GM12892 (cell line): ENCODE data around the gene LINC00632.

Experiments used
- DNase-seq: peaks from one replicate; pipeline ENCODE4 v3.0.0; 2011; ENCODE audit not compliant: insufficient read length
- FAIRE-seq: peaks from 2 replicates; lab custom pipeline; 2011; peaks lifted over from hg19 to GRCh38; lab: Jason Lieb, UNC
- POLR2A ChIP-seq: IDR thresholded peaks from 2 replicates; pipeline ENCODE4 v1.6.1; 2011; ENCODE audit warnings: low read depth, low read length, control low read depth
- POLR2AphosphoS5 ChIP-seq: IDR thresholded peaks from 2 replicates; pipeline ENCODE4 v1.6.1; 2011; ENCODE audit warnings: low read depth, low read length, control low read depth
- TAF1 ChIP-seq: IDR thresholded peaks from 2 replicates; pipeline ENCODE4 v1.6.1; 2011; ENCODE audit warnings: low read depth, mild to moderate bottlenecking, control low read depth, low read length, borderline replicate concordance

LINC00632 gene

GRCh38 chrX:140766024-140766611 is 56.6 kb downstream of the LINC00632 start:
- FAIRE-seq (peak; percentile 95), DNase-seq (no peak)

GRCh38 chrX:140767646-140768045 is 58.1 kb downstream of the LINC00632 start:
- FAIRE-seq, result no peak

More at GRCh38 chrX:140766024-140766611, 56.6 kb downstream of the LINC00632 start:
- no peak for TF ChIP-seq TAF1
- no peak for TF ChIP-seq POLR2AphosphoS5
- no peak for TF ChIP-seq POLR2A

DNA sequence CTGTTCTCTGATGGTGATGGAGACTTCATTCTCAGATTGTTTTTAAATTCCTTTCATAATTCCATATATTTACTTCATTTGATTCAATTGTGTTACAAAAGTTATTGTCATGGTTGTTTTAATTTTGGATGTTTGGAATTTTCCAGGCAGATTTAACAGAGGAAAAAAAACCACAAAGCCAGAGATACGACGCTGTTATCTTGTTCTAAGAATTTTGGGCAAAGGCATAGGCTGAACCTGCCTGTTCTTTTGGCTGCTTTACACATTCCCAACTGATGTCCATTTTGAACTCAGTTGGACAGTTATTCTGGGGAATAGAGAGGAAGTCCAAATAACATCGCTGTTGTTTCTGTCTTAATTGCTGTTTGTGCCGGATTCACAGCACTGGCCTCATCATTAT is 65.7 kb downstream of the LINC00632 start:
- FAIRE-seq, result no peak
- TF ChIP-seq TAF1, result no peak
- TF ChIP-seq POLR2A, result no peak
- TF ChIP-seq POLR2AphosphoS5, result no peak
- no peak for DNase-seq

More at GRCh38 chrX:140767646-140768045, 58.1 kb downstream of the LINC00632 start:
- TF ChIP-seq POLR2AphosphoS5 (no peak), POLR2A (no peak), TAF1 (no peak)
- DNase-seq, result no peak

GRCh38 chrX:140776320-140776719 is 66.8 kb downstream of the LINC00632 start:
- no peak for FAIRE-seq
- TF ChIP-seq TAF1 (no peak), POLR2A (no peak), POLR2AphosphoS5 (no peak)
- DNase-seq, result no peak

DNA sequence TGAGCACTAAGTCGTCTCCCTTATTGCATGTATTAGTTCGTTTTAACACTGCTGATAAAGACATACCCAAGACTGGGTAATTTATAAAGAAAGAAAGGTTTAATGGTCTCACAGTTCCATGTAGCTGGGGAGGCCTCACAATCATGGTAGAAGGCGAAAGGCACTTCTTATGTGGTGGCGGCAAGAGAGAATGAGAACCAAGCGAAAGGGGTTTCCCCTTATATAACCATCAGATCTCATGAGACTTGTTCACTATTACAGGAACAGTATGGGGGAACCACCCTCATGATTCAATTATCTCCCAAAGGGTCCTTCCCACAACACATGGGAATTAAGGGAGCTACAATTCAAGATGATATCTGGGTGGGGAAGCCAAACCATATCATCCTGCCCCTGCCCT is 85.1 kb downstream of the LINC00632 start:
- no peak for FAIRE-seq
- no peak for DNase-seq
- TF ChIP-seq TAF1 (no peak), POLR2A (no peak), POLR2AphosphoS5 (no peak)

DNA sequence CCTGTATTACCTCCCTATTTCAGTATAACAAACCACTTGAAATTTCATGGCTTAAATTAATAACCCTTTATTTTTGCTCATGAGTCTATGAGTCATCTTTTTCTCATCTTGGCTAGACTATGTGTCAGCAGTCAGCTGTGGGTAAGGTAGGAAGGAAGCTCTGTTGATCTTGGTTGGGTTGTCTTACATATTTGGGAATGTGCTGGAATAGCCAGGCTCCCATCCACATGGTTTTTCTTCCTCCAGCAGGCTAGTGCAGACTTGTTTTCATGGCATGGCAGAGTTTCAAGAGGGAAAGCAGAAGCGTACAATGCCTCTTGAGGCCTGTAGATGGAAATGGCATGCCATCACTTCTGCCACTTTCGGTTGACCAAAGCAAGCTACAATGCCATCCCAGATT is 89.7 kb downstream of the LINC00632 start:
- TF ChIP-seq POLR2A (no peak), POLR2AphosphoS5 (no peak), TAF1 (no peak)
- no peak for DNase-seq
- no peak for FAIRE-seq

DNA sequence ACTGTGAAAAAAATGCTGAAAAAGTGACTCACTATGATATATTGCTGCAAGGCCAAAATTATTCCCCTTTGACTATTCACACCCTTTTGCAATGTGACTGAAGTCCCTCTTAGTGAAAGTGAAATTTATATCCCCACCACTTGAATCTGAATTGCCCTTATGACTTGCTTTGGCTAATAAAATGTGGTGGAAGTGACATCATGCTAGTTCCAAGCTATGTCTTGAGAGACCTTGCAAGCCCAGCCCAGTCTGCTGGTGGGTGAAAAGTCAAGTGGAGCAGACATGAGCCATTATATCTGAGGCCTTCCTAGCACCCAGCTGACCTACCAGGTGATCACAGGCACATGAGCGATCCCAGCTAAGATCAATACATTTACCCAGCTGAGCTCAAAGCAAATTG is 94.7 kb downstream of the LINC00632 start:
- DNase-seq (no peak), FAIRE-seq (no peak)
- TF ChIP-seq TAF1 (no peak), POLR2A (no peak), POLR2AphosphoS5 (no peak)

- TF ChIP-seq TAF1, result no peak
- TF ChIP-seq POLR2A, result no peak
- TF ChIP-seq POLR2AphosphoS5, result no peak
- FAIRE-seq (no peak), DNase-seq (no peak)
Observed at GRCh38 chrX:140815868-140816267, 106.3 kb downstream of the LINC00632 start.

GRCh38 chrX:140817943-140818342 is 108.4 kb downstream of the LINC00632 start:
- FAIRE-seq (no peak), DNase-seq (no peak)

GRCh38 chrX:140821280-140821679 is 111.7 kb downstream of the LINC00632 start:
- FAIRE-seq (no peak), DNase-seq (no peak)
- TF ChIP-seq POLR2AphosphoS5 (no peak), POLR2A (no peak), TAF1 (no peak)

More at GRCh38 chrX:140817943-140818342, 108.4 kb downstream of the LINC00632 start:
- TF ChIP-seq POLR2A (no peak), TAF1 (no peak), POLR2AphosphoS5 (no peak)

- DNase-seq (no peak), FAIRE-seq (no peak)
- TF ChIP-seq TAF1 (no peak), POLR2AphosphoS5 (no peak), POLR2A (no peak)
Observed at GRCh38 chrX:140822184-140822583, 112.6 kb downstream of the LINC00632 start.

GRCh38 chrX:140822861-140823260 is 113.3 kb downstream of the LINC00632 start:
- DNase-seq, result no peak
- TF ChIP-seq POLR2AphosphoS5, result no peak
- no peak for FAIRE-seq
